GM21367 (cell line): ENCODE data around the gene SIK2.

Experiments used
- ATAC-seq: cut with Tn5 transposase; IDR thresholded peaks from one replicate; pipeline ENCODE4 v1.9.1; 2021; ENCODE audit not compliant: unreplicated experiment

Gene SIK2

GRCh38 chr11:111778047-111778558 lies 175.9 kb downstream of the SIK2 start:
- ATAC-seq: no peak

GRCh38 chr11:111779118-111779517 lies 176.9 kb downstream of the SIK2 start:
- no peak for ATAC-seq
